NCI-H128 (cell line): ENCODE measurements around the gene ANKLE1.
"Not testable (repeated sequence)": the region's sequence is repeated elsewhere in the genome, so short reads cannot be mapped to it uniquely, and the experiment has no call there.

Experiments used
- DNase-seq: peaks from one replicate; lab custom pipeline; 2025; ENCODE audit not compliant: unreplicated experiment; lab: John Stamatoyannopoulos, UW

Gene ANKLE1

GRCh38 chr19:17282488-17283125 is 906 bp downstream of the ANKLE1 start:
- peak; percentile 56 for DNase-seq

DNA sequence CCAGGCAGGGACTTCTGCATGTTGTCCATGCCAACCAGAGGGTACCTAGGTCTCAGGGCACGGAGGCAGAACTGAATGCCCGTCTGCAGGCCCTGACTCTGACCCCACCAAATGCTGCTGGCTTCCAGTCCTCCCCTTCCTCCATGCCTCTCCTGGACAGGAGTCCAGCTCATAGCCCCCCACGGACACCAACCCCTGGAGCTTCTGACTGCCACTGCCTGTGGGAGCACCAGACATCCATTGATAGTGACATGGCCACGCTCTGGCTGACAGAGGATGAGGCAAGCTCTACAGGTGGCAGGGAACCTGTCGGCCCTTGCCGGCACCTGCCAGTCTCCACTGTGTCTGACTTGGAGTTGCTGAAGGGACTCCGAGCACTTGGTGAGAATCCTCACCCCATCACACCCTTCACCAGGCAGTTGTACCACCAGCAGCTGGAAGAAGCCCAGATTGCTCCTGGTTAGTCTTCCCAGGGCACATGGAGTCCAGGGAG is 1.8 kb downstream of the ANKLE1 start:
- DNase-seq = no peak

GRCh38 chr19:17285415-17286135 is 3.9 kb downstream of the ANKLE1 start:
- no peak for DNase-seq

- DNase-seq = no peak
Measured at GRCh38 chr19:17286263-17286662, 4.6 kb downstream of the ANKLE1 start.

GRCh38 chr19:17286752-17287151 is 5.1 kb downstream of the ANKLE1 start:
- no peak for DNase-seq

- DNase-seq = no peak
Measured at GRCh38 chr19:17289489-17289888, 7.8 kb downstream of the ANKLE1 start.

GRCh38 chr19:17292301-17293074 is 10.8 kb downstream of the ANKLE1 start:
- DNase-seq = no peak

DNA sequence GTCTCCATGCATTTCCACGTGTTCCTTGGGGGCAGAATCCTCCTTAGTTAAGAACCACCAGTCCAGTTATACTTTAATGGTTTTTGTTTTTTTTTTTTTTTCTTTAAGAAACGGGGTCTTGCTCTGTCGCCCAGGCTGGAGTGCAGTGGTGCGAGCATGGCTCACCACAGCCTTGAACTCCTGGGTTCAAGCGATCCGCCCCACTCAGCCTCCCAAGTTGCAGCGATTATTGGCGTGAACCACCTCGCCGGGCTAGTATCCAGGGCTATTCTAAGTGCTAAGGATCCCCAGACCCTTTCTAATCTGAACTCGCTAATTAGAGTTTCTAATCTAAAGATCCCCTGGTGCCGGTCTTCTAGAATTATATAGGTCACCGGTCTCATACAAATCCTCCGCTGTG is 11.9 kb downstream of the ANKLE1 start:
- no peak for DNase-seq

- DNase-seq = no peak
Measured at GRCh38 chr19:17294051-17294891, 12.6 kb downstream of the ANKLE1 start.

DNA sequence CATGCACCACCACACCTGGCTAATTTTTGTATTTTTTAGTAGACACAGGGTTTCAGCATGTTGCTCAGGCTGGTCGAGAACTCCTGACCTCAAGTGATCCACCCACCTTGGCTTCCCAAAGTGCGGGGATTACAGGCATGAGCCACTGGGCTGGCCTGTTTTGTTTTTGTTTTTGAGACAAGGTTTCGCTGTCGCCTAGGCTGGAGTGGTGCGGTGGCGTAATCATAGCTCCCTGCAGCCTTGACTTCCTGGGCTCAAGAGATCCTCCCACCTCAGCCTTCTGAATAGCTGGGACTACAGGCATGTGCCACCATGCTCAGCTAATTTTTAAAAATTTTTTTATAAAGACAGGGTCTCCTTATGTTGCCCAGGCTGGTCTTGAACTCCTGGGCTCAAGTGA is 13.8 kb downstream of the ANKLE1 start:
- not testable (repeated sequence) for DNase-seq

DNA sequence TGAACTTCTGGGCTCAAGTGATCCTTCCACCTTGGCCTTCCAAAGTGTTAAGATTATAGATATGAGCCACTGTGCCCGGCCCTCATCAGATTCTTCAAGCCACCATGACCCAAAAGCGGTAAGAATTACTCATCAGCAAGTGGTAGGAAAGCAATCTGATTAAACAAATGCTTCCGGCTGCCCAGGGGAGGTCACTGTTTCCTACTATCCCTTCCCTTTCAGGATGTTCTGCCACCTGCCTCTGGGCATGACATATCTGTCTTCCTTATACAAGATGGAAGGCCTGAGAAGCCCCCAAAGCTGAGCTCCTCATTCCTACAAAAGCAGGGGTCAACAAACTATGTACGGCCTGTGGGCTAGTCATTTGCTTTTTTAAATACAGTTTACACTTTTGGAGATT is 14.6 kb downstream of the ANKLE1 start:
- DNase-seq = no peak

GRCh38 chr19:17296976-17297375 is 15.3 kb downstream of the ANKLE1 start:
- DNase-seq = no peak

- no peak for DNase-seq
Measured at GRCh38 chr19:17300992-17301619, 19.4 kb downstream of the ANKLE1 start.

GRCh38 chr19:17302391-17303166 is 20.9 kb downstream of the ANKLE1 start:
- no peak for DNase-seq

- DNase-seq = peak; percentile 92
Measured at GRCh38 chr19:17303167-17303939, 21.7 kb downstream of the ANKLE1 start, which contains the start of gene ABHD8. TSS of gene ABHD8 (minus strand) at chr19:17303425. CDS start at chr19:17301616, 1,809 bp downstream.

DNA sequence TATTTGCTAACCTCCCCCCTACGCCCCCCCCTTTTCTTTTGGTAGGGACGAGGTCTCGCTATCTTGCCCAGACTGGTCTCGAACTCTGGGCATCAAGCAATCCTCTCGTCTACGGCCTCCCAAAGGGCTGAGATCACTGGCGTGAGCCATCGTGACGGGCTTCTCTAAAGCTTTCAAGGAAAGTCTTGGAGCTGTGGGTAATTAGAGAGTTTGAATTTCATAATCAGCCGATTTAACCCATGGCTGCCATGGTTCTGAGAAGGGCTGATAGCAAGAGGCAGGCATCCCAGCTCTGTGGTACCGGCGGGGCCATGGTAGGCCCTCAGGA is 22.2 kb downstream of the ANKLE1 start:
- no peak for DNase-seq

- DNase-seq = no peak
Measured at GRCh38 chr19:17304386-17305215, 22.9 kb downstream of the ANKLE1 start.

DNA sequence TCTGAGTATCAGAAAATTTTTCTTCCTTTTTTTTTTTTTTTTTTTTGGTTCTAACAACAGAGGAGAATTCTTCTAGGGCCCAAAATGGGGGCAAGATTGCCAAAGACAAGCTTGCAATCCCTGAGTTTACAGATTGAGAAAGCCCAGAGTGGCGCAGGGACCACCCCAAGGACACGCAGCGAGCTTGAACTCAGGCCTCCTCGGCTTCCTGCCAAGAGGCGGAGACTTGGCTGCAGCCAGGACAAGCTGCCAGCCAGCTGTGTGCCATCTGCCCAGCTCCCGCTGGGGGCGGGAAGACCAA is 23.5 kb downstream of the ANKLE1 start:
- DNase-seq = no peak
